Neuron (in vitro differentiated cells): ENCODE data around the gene SPHKAP.

Experiments used
- H2AFZ ChIP-seq: one replicate; pipeline ENCODE4 v1.6.1; 2013; ENCODE audit warnings: low read depth, mild to moderate bottlenecking, inconsistent platforms, low read length, moderate library complexity
- H3K27me3 ChIP-seq: one replicate; pipeline ENCODE4 v1.6.1; 2013; ENCODE audit warnings: low read length; ENCODE audit not compliant: insufficient read depth
- H3K36me3 ChIP-seq: one replicate; pipeline ENCODE4 v1.6.1; 2013; ENCODE audit warnings: low read length; ENCODE audit not compliant: insufficient read depth
- H3K4me1 ChIP-seq: one replicate; pipeline ENCODE4 v1.6.1; 2013; ENCODE audit warnings: low read length; ENCODE audit not compliant: insufficient read depth
- H3K4me3 ChIP-seq: 2 replicates; pipeline ENCODE4 v1.5.1; 2013; ENCODE audit warnings: mild to moderate bottlenecking, low read length, moderate library complexity
- H3K9me3 ChIP-seq: one replicate; pipeline ENCODE4 v1.6.1; 2013; ENCODE audit warnings: low read length

Gene SPHKAP

GRCh38 chr2:228136027-228136426 is 45.5 kb downstream of the SPHKAP start:
- no peaks in the 10 kb centered on the region for H3K4me1 ChIP-seq
- H2AFZ ChIP-seq: no peak overlapping the region
- H3K9me3 ChIP-seq: no peaks in the 10 kb centered on the region
- H3K4me3 ChIP-seq: no peak overlapping the region
- no peaks in the 10 kb centered on the region for H3K27me3 ChIP-seq
- H3K36me3 ChIP-seq: no peaks in the 10 kb centered on the region

DNA sequence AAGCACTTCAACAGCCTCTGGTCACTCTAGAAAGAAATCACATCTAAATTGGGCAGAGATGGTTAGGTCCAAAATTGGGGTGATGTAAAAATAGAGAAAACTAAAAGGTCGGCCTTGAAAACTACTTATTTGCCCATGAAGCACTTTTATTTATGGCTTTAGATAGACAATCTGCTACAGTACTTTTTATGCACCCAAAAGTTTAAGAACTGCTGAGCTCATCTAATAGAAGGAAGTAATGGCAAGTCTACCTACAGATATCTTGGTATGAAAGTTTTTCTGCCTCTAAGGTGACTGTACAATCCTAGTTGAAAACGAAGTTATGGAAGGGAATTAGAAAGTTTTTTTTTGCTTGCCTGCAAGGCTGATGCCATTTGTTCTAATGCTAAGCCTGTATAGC is 46.2 kb downstream of the SPHKAP start:
- Histone ChIP-seq H3K9me3 (no peaks in the 10 kb centered on the region), H3K4me1 (no peaks in the 10 kb centered on the region), H3K27me3 (no peaks in the 10 kb centered on the region), H3K4me3 (no peak overlapping the region), H3K36me3 (no peaks in the 10 kb centered on the region), H2AFZ (no peak overlapping the region)

DNA sequence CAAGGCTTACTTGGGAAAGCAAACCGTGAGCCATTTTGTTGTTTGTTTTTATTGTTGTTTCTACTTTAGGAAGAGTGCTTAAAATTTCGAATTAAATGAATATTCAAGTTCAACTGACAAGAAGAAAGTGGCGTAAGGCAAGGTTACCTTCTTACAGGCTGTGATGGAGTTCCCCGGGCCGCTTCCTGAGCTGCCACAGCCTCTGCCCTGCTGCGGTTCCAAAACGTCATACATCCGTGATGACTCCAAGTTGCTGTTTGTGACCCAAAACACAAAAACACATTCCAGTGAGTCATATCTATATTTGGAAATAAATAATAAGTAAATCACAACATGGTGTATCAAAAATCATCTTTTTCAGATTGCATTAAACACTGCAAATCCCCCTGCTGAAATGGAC is 49.7 kb downstream of the SPHKAP start:
- no peak overlapping the region for H3K4me3 ChIP-seq
- no peaks in the 10 kb centered on the region for H3K9me3 ChIP-seq
- no peak overlapping the region for H2AFZ ChIP-seq
- no peaks in the 10 kb centered on the region for H3K36me3 ChIP-seq
- no peaks in the 10 kb centered on the region for H3K4me1 ChIP-seq
- H3K27me3 ChIP-seq: no peaks in the 10 kb centered on the region

GRCh38 chr2:228126401-228126800 is 55.1 kb downstream of the SPHKAP start:
- Histone ChIP-seq H3K4me1 (no peaks in the 10 kb centered on the region), H3K36me3 (no peaks in the 10 kb centered on the region), H3K27me3 (no peaks in the 10 kb centered on the region), H3K4me3 (no peak overlapping the region), H3K9me3 (no peaks in the 10 kb centered on the region), H2AFZ (no peak overlapping the region)

DNA sequence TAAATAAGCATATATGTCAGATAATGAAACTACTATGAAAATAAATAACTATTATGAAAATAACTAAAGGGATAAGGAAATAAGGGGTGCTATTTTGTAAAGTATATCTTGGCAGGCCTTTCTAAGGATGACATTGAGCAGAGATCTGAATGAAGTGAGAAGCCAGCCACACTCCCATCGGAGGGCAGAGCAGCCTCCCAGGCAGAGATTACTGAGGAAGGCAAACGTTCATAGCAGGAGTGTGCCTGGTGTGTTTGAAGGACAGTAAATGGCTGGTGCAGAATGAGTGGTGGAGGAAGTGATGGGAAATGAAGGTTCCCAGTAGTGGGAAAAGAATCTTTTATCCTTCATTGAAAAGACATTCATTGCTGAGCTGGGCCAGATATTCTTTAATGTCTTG is 62.5 kb downstream of the SPHKAP start:
- Histone ChIP-seq H3K4me1 (no peaks in the 10 kb centered on the region), H2AFZ (no peak overlapping the region), H3K4me3 (no peak overlapping the region), H3K27me3 (no peaks in the 10 kb centered on the region), H3K36me3 (no peaks in the 10 kb centered on the region), H3K9me3 (no peaks in the 10 kb centered on the region)

GRCh38 chr2:228107846-228108245 is 73.6 kb downstream of the SPHKAP start:
- no peak overlapping the region for H2AFZ ChIP-seq
- no peaks in the 10 kb centered on the region for H3K36me3 ChIP-seq
- no peaks in the 10 kb centered on the region for H3K4me1 ChIP-seq
- H3K27me3 ChIP-seq: no peaks in the 10 kb centered on the region
- H3K9me3 ChIP-seq: no peaks in the 10 kb centered on the region
- H3K4me3 ChIP-seq: no peak overlapping the region

GRCh38 chr2:228105526-228106250 is 75.8 kb downstream of the SPHKAP start:
- Histone ChIP-seq H3K9me3 (no peaks in the 10 kb centered on the region), H3K36me3 (no peaks in the 10 kb centered on the region), H3K4me3 (no peak overlapping the region), H2AFZ (no peak overlapping the region), H3K27me3 (no peaks in the 10 kb centered on the region), H3K4me1 (no peaks in the 10 kb centered on the region)

GRCh38 chr2:228104215-228104614 is 77.3 kb downstream of the SPHKAP start:
- no peaks in the 10 kb centered on the region for H3K9me3 ChIP-seq
- no peaks in the 10 kb centered on the region for H3K27me3 ChIP-seq
- H2AFZ ChIP-seq: no peak overlapping the region
- H3K36me3 ChIP-seq: no peaks in the 10 kb centered on the region
- H3K4me1 ChIP-seq: no peaks in the 10 kb centered on the region
- H3K4me3 ChIP-seq: no peak overlapping the region

GRCh38 chr2:228103379-228103778 is 78.1 kb downstream of the SPHKAP start:
- H3K4me3 ChIP-seq: no peak overlapping the region
- no peaks in the 10 kb centered on the region for H3K27me3 ChIP-seq
- H3K4me1 ChIP-seq: no peaks in the 10 kb centered on the region
- H2AFZ ChIP-seq: no peak overlapping the region
- no peaks in the 10 kb centered on the region for H3K9me3 ChIP-seq
- H3K36me3 ChIP-seq: no peaks in the 10 kb centered on the region

- H3K4me3 ChIP-seq: no peak overlapping the region
- no peaks in the 10 kb centered on the region for H3K4me1 ChIP-seq
- no peaks in the 10 kb centered on the region for H3K36me3 ChIP-seq
- H3K27me3 ChIP-seq: no peaks in the 10 kb centered on the region
- H2AFZ ChIP-seq: no peak overlapping the region
- no peaks in the 10 kb centered on the region for H3K9me3 ChIP-seq
These were observed 78.5 kb downstream of the SPHKAP start for GRCh38 chr2:228102949-228103348.

GRCh38 chr2:228094377-228094921 is 87.0 kb downstream of the SPHKAP start:
- no peak overlapping the region for H3K4me3 ChIP-seq
- H3K27me3 ChIP-seq: no peaks in the 10 kb centered on the region
- H3K4me1 ChIP-seq: no peaks in the 10 kb centered on the region

DNA sequence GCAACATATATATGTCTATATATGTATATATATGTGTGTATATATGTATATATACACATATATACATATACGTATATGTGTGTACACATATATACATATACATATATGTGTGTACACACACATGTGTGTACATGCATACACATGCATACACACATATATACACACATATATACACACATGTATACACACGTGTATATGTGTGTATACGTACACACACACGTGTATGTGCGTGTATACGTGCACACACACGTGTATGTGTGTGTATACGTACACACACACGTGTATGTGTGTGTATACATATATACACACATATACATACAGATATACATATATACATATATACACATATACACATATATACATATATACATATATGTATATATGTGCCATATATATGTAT is 89.4 kb downstream of the SPHKAP start:
- Histone ChIP-seq H3K4me1 (no peaks in the 10 kb centered on the region), H3K4me3 (no peak overlapping the region), H2AFZ (no peak overlapping the region), H3K27me3 (no peaks in the 10 kb centered on the region), H3K9me3 (no peaks in the 10 kb centered on the region), H3K36me3 (no peaks in the 10 kb centered on the region)

More at GRCh38 chr2:228094377-228094921, 87.0 kb downstream of the SPHKAP start:
- Histone ChIP-seq H3K9me3 (no peaks in the 10 kb centered on the region), H2AFZ (no peak overlapping the region), H3K36me3 (no peaks in the 10 kb centered on the region)

GRCh38 chr2:228086561-228086960 is 94.9 kb downstream of the SPHKAP start:
- Histone ChIP-seq H2AFZ (no peak overlapping the region), H3K4me1 (no peaks in the 10 kb centered on the region), H3K4me3 (no peak overlapping the region), H3K27me3 (no peaks in the 10 kb centered on the region), H3K36me3 (no peaks in the 10 kb centered on the region), H3K9me3 (no peaks in the 10 kb centered on the region)

DNA sequence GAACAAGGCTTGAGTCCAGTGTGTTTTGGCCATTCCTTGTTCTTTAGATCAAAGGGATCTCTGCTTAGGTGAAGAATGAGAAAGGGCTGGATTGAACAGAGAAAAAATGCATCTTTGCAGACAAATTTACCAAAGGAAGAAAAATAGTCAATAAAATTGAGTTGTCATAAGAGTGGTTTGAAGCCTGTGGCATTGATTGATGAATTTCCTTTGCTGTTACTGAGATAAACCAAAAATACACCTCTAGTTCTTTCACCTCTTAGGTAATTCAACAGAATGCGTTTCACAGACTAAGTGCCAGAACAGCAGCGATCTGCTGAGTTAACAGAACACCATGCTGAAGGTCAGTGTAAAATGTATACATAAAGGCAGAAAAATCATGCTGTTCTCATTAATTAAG is 96.8 kb downstream of the SPHKAP start:
- Histone ChIP-seq H3K4me3 (no peak overlapping the region), H3K4me1 (no peaks in the 10 kb centered on the region), H3K36me3 (no peaks in the 10 kb centered on the region), H2AFZ (no peak overlapping the region), H3K9me3 (no peaks in the 10 kb centered on the region), H3K27me3 (no peaks in the 10 kb centered on the region)
